HT-29 (cell line): ENCODE measurements around the gene NTM. TPM values are rescaled to one million over a fixed set of nuclear protein-coding genes. Genes with fewer than 3 reads are reported as not detected.

Experiments used
- DNase-seq: peaks from one replicate; pipeline ENCODE4 v3.0.0-alpha.2; 2015; ENCODE audit warnings: low spot score
- total RNA-seq: library from RNA; depleted of rRNA; stranded (reverse); fragments of >200 nt; shearing (Covaris generic); gene quantifications from 2 replicates; pipeline ENCODE4 v1.2.3, GENCODE V29; 2014

Gene NTM
- total RNA-seq, 1 experiment from 2014 or later: not detected

DNA sequence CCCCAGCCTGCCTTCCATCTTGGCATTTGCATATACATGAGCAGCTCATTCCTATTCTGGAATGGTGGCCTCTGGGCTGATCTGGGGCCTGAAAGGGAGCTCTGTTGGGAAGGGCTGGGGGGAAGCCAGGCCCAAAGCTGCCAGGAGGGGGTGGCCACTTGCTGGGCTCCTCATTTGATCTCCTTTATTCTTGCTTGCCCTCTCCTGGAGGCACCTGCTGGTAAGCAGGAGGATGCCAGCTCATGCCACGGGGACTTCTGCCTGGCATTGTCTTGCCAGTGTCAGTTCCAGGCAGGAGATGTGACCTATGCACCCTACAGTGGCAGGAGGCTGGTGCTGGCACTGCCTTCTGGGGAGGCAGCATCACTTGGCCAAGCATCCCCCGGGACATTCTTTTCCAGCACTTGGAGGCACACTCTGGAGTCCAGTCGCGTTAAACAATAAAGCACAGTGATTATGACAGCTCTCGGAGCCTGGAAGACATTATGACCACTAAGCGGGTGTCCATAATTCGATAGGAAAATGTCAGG lies 128.3 kb downstream of the NTM start:
- DNase-seq: no peak

DNA sequence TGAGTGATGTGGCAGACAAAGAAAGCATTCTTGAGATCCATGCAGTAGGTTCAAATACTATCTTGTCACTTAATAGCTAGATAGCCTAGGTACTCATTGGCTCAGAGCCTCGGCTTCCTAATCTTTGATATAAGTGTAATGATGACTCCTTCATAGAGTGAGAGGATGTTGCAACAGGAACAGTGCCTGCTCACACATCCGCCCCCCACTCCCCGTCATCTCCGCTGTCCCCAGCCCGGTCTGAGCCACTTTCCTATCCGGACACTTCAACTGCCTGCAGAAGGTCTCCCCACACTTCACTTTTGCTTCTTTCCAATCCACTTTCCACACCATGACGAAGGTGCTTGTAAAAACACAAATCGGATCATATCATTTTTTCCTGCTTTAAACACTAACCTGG lies 128.8 kb downstream of the NTM start:
- DNase-seq: no peak

DNA sequence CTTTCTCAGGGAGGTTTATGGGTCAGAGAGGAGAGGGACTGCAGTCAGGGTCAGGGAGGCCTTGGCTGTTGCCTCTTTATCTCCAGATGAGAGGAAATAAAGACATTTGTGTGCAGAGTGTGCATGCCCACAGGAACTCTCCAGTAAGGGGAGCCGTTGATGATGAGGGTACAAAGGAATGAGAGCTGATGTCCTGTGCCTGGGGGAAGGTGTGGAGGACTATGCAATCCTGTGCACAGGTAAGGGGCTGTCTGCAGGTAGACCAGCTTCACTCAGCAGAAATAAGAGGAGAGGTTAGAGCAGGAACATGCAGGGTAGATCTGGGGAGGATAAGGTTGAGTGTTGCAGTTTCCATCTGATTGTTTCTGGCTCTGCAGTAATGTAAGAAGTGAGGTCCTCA lies 132.6 kb downstream of the NTM start:
- DNase-seq: no peak

DNA sequence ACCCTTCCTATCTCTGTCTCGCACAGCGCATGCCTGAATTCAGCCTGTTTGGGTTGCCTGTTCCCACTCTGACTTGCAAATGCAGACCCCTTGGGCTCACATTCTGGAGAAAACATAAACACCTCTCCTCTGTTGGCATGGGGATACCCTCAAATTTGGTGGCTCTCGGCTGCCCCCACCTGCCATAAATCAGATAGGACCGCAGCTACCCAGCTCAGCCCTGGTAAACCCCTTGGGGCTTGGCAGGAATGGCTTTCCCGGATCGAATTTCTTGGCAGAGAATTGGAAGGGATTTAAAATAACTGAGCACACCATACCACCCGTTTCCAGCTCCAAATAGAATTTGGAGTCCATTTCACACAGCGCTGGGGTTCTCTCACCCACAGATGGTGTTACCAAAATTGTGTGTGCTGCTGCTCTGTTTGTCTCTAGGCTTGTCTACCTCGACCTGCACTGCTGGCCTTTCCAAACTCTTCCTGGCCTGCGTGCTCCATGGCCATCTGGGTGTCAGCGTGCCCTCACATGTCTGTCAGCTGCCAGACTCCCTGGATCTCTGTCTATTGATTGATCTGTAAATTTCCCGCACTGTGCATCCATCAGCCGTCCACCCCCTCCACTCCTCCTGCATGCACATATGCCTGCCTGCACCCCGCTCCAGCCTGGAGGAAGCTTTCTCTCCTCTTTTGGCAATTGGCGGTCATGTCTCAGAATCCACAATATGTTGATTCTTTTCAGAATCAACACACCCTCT lies 134.0 kb downstream of the NTM start:
- peak; percentile 27 for DNase-seq

DNA sequence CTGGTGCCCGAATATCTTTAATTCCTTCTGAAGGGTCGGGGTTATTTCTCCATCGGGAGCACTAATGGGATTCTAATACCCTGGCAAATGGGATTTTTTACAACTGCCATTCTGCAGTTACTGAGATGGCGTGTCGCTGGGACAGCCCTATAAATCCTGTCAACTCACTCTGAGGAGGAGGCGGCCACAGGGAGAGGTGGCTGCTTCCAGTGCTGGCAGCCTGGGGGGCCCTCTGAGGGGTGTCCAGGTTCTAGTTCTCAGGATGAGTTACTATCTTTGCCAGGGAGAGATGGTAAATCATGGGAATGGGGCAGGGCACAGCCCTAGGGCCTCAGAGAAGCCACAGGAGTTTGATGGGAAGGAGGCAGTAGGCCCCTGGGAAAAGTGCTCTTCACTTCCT lies 135.9 kb downstream of the NTM start:
- no peak for DNase-seq

DNA sequence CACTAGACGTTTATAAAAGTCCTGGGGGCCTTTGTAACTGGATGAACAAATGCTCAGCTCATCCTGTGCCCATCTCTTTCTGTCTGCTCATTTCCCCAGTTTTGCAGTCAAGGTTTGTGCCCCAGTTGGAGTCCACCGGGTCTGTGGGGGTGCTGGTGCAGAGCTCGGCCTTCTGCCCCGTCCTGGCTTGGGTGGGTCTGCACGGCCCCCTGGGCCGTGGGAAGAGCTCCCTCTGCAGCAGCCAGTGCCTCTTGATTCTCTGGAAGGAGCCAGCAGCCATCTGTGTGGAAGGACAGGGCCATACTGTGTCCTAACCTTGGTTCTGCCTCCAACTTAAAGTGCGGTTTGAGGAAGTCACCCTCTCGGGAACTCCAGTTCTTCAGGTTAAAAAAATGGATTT lies 140.2 kb downstream of the NTM start:
- DNase-seq: no peak

DNA sequence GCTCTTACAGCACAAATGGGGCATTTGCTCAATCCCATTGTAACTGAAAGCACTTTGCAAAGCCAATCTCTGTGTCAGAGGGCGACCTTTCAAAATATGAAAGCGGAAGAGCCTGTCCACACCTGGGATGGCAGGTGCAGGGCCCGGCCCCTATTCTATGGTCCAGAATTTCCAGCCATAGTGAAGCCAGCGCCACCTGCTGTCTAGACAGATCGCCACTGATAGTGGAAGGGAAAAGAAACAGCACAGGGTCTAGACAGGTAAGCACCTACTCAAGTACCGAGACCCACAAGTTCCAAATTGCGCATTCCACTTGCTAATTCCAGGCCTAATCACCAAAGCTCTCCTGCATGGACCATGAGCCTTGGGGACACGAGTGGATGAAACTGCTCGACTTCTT lies 141.4 kb downstream of the NTM start:
- peak; percentile 84 for DNase-seq

DNA sequence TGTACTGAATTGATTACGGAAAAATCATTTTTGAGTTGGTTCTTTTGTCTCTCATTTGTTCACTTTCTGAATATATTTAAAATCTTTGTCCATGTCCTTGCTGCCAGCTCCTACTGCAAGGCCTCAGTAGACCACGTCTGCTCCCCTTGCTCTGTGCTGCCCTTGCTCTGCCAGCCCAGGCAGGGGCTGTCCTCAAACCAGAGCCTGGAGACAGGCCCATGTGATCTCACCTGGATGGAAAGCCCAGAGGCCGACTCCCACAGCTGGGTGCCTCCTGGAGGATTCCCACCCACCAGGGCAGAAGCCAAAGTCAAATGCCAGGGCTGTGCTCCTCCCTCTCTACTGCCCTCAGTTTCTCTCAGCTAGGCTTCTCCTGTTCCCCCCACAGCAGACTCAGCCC lies 141.8 kb downstream of the NTM start:
- no peak for DNase-seq

DNA sequence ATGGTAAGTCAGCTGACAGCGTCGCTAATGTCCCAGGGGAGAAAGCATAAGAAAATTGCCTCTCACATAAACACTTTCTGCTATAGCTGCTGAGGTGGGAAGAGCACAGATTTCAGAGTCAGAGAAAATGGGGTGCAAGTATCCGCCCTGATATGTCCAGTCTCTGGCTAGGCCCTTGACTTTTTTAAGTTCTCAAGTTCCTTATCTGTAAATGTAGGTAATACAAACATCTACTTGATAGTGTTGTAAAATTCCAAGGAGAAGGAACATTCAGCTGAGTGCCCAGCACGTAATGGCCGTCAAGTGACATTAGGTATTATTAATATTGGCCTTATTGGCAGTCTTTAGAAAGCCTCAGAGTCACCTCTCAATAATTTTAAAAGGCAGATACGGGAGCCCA lies 143.6 kb downstream of the NTM start:
- no peak for DNase-seq

DNA sequence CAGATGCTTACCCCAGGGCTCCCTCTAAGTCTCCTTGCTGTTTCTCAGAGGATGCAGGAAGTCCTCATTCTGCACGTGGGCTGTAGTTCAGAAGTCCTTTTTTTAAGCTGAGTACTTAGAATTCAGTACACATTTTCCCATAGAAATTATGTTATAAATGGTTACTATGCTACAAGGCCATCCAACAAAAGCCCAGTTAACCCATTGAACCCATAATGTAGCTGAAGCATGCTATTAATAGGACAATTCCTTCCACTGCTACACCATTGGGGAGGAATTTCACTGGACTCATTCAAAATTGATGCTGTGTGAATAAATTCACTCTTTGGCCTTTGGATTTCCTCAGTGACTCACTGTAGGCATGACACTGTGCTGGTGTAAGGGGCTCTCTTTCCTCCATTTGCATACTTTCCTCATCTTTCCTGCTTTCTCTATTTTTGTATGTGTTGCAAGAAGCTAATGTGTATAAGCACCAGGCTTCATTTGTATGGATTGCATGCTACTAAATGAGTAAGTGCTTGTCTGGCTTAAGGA lies 148.0 kb downstream of the NTM start:
- DNase-seq: no peak

DNA sequence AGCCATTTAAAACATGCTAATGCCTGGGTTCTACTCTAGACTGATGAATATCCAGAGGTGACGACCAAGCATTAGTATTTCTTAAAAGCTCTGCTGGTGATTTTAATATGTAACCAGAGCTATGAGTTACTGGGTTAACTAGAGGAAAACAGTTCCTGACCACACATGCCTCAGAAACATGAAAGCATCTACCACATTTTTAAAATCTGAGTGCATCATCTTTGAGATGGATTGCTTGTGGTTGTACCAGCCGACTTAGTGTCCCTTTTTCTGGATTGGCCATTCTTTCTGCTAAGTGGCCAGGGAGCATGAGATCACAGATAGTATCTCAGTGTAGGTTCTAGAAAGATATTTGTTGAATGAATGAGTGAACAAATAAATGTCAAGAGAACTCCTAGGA lies 152.4 kb downstream of the NTM start:
- no peak for DNase-seq

DNA sequence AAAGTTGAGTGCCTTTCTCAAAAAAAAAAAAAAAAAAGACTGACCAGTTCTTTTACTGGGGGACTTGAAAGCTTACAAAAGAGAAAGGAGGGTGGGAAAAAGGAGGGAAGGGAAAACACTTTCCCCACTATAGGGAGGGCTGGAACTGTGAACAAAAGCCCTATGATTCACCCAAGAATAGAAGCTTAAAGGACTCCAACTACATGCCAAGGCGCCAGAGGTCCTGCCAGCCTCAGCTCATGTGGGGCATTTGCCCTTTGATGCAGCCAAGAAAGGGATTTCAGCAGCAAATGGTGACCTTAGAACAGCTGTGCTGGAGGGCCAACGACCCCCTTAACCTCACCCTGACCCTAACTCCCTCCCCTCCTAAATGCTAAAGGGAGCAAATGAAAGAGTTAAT lies 160.0 kb downstream of the NTM start:
- DNase-seq: no peak

DNA sequence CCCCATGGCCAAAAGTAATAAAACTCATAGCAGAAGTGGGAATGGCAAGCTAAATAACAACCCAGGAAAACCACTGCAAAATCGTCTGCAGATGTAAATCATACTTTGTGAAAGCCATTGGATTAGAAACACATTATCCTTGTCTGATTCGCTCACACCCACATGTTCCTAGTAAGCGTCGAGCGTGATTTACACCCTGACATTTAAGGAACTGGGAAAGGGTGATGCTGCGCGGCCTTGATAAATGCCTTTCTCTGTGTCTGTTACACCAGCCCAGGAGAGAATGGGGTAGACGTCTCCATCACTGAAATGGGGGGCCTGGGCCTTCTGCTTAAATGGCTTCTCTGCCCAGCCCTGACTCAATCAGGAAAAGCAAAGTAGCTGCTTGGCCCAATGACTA lies 162.7 kb downstream of the NTM start:
- no peak for DNase-seq

DNA sequence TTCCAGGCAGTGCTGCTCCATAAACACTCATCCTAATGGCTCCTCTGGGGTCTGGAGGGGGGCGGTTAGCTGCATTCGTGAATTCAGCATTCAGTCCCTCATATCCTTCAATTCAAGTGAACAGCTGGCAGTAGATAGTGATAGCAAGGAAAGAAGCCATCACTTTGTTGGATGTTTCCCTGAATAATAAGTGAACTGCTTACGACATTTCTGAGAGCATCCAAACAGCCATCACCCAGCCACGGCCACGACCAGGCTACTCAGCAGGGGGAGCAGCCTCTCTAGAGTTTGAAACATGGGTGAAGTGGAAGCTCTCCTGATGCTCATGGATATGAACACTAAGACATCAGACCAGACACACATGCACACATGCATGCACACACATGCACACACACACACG lies 163.6 kb downstream of the NTM start:
- DNase-seq: no peak

DNA sequence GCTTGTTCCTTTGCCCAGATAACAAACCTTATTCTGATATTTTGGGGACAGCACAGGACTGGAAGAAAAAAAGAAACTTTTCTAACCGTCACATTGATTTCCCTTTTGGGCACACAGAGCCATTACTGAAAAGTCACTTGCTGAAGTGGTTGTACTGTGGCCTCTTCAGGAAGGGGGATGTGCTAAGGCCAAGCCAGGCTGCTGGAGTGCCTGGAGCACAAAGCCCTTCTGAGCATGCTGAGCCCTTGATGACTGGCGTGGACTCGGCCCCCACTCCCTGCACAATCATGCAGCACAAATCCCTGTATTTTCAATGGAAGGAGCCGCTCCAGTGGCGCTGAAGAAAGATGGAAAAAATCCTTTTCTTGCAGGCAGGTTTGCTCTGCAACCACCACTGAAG lies 164.2 kb downstream of the NTM start:
- no peak for DNase-seq

DNA sequence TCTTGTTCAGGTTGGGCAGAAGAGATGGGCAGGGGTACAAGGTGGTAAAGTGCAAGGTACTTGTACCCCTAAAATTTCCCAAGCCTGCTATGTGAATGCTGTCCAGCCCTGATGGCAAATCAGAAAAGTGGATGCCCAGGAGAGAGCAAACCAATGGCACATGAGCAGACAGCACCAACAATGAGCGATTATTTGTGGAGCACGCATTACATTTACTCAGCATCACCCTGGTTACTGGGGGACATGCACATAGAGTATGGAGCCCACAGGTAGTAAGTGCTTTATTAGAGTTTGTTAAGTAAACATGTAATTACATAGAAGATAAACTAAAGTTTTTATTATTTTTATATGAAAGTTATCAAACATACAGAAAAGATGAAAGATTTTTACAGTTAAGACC lies 165.7 kb downstream of the NTM start:
- no peak for DNase-seq

DNA sequence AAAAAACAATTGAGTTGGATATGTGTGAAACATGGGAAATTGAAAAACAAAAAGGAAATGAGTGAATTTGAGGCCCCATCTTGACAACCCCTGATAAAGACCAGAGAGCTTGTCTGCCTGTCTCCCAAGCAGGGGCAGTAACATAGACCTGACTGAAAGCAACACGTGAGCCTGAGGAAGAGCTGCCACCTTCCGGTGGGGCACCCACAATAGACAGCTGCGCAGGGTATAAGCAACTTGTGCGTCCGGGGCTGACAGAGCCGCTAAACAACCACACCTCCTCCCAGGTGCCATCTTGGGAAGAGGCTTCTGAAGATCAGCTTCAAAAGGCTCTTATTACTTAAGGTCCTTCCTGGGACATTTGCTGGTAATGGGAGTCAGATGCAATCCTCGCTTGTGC lies 166.8 kb downstream of the NTM start:
- DNase-seq: no peak

DNA sequence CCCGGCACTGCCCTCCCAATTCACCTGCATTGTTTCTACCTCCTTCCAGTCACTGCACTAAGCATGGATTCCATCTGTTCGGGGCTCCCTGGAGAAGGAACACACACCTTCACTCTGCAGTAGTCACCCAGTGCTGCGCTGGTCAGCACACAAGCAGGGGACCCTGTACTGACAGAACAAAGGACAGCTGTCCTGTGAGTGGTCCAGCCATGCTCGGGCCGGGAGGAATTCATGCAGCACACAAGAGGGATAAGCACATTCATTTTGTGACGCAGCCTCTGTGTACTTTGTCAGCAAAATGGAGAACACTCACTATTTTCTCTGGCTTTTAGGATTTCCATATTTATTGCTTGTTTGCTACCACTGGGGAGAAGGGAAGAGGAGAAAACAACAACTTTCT lies 167.3 kb downstream of the NTM start:
- DNase-seq: no peak

DNA sequence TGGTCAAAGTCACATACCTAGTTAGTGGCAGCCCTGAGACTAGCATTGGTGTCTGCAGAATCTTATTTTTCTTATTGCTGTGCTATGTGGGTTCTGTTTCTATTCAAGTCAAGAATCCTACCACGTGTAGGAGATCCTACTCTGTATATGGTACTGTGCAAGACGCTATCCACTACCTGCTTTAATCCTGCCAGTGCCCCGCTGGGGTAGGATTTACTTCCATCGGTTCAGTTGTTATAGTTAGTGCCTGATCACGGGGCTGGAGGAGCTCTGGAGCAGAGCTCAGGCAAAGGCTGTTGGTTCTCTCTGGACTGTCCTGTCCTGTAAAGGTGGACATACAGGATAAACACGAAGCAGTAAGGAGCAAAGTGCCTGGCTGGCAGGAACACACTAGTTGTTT lies 167.9 kb downstream of the NTM start:
- no peak for DNase-seq

DNA sequence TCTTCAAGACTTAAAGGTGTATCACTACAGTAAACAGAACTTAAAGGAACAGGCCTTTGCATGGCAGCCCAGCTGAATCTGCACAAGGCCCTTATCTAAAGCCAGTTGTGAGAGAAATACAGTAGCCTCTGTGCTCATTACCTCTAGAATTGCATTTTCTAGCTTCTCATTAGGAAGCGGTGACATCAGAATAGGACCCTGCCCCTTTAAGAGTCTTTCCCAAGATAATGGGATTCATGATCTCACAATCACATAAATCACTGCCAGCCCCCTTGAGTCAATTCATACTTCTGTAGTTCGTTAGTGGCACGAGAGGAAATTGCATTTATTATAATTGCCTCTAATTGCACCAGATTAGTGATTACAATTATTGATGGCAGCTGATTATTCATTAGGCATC lies 170.3 kb downstream of the NTM start:
- no peak for DNase-seq

DNA sequence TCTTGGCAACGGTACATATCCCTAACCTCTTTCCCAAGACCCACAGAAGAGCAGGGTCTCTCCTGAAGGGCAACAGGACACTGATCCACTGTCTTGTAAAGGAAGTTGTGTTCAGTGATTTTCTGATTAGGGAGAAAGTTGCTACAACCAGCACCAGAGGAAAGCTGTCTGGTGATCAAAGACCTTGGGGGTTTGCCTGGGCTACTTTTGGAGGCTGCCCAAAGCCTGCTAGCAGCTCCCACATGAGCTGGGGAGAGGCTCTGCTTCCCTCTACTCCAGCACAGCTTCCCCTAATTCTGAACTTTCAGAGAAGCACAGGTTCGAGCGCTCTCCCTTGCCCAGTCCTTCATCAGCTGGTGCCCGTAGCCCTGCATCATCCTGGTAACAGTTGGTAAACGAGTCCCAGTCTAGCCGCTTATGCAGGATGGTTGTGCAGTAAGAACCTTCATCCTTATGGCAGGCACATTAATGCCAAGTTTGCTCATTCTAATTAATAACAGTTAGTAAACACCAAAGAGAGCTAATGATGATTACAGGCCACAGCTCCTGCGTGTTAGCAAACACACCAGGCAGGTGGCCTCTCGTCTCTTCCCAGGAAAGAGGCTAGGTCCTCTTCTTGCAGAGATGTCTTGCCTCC lies 173.1 kb downstream of the NTM start:
- DNase-seq: no peak

DNA sequence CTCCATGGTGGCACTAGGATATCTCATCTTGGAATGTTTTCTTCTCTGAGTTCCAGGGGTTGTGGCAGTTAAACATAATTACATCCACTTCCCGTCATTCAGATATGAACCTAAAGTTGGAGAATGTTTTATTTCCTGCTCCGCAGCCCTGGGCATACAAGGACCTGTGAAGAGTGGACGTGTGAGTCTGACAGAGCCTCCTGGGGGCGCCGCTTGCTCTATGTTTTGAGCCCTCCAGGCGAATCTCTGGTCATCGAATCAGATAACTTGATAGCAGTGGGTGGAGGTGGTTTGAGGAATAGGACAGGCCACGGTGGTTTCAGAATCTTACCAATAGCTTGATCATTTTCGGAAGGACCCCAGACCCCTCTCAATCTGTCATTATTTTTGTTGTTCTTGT lies 174.2 kb downstream of the NTM start:
- DNase-seq: no peak

DNA sequence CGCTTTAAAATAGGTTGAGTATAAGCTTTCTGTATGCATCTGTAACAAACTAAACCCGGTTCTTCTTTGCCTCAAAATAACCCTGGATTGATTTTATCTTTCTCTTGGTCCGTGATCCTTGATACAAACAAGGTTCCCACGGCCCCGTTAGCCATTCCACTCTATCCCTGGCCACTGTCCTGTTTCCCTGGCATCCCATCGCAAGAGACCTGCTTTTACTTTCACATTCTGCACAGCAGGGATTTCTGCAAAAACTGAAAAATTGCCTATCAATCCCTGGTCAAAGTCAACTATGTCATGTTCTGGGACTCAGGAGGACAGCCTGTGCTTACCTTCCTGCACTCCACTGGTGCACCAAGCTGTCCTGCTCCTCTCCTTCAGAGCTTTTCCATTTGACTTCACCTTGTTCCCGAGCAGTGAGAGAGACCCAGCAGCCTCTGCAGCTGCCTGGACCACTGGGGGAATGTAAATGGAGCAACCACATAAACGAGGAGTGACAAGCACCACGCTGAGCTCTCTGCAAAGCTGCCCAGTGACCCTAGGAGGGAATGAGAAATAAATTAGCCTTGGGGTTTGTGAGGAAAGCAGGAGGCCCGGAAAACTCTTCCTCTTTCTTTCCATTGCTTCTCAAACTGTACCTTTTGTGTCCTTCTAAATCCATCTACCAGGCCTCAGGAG lies 175.9 kb downstream of the NTM start:
- no peak for DNase-seq
